Measurements from ENCODE around the gene CLCNKA.

- TF ChIP-seq CTCF (conservative IDR thresholded peaks at IDR 0.05; ENCODE audit: low read depth, low read length) (no peak), EZH2 (IDR thresholded peaks at IDR 0.05; ENCODE audit: low read length, unreplicated experiment) (no peak), EZH2phosphoT487 (IDR thresholded peaks at IDR 0.05; ENCODE audit: borderline replicate concordance, low read length) (no peak)
Observed at GRCh38 chr1:16007671-16008341, 14.0 kb upstream of the CLCNKA start.

Data from PC-3 (cell line).